ENCODE results near the gene ZNF516. TPM values are rescaled to one million over a fixed set of nuclear protein-coding genes. Genes with fewer than 3 reads are reported as not detected.

The ZNF516 gene
- total RNA-seq, 1 donor from 2014 or later = 14.0 TPM

- DNase-seq (no peak), ATAC-seq (no peak)
- intact Hi-C loops (cut with micrococcal nuclease) = no loop called here
Measured at GRCh38 chr18:76368271-76368670, 126.8 kb downstream of the ZNF516 start.

GRCh38 chr18:76367168-76368125 lies 127.6 kb downstream of the ZNF516 start:
- ATAC-seq = no peak
- intact Hi-C loops (cut with micrococcal nuclease) = no loop called here
- no peak for DNase-seq

- ATAC-seq (no peak), DNase-seq (no peak)
- intact Hi-C loops (cut with micrococcal nuclease) = no loop called here
Measured at GRCh38 chr18:76365561-76365960, 129.5 kb downstream of the ZNF516 start.

GRCh38 chr18:76364282-76365259 lies 130.5 kb downstream of the ZNF516 start:
- DNase-seq (no peak), ATAC-seq (no peak)
- intact Hi-C loops (cut with micrococcal nuclease) = no loop called here

GRCh38 chr18:76363436-76364120 lies 131.5 kb downstream of the ZNF516 start:
- intact Hi-C loops (cut with micrococcal nuclease) = no loop called here
- DNase-seq = no peak
- ATAC-seq = no peak

GRCh38 chr18:76362676-76363075 lies 132.4 kb downstream of the ZNF516 start:
- intact Hi-C loops (cut with micrococcal nuclease) = no loop called here
- no peak for DNase-seq
- ATAC-seq = no peak

- ATAC-seq = no peak
- intact Hi-C loops (cut with micrococcal nuclease) = no loop called here
- DNase-seq = no peak
Measured at GRCh38 chr18:76361219-76361618, 133.8 kb downstream of the ZNF516 start.

GRCh38 chr18:76359909-76360308 lies 135.1 kb downstream of the ZNF516 start:
- DNase-seq (no peak), ATAC-seq (no peak)
- intact Hi-C loops (cut with micrococcal nuclease) = no loop called here

GRCh38 chr18:76358774-76359173 lies 136.3 kb downstream of the ZNF516 start:
- DNase-seq = no peak
- intact Hi-C loops (cut with micrococcal nuclease) = no loop called here

GRCh38 chr18:76357585-76358260 lies 137.3 kb downstream of the ZNF516 start:
- intact Hi-C loops (cut with micrococcal nuclease) = no loop called here
- no peak for DNase-seq
- ATAC-seq = no peak

More at GRCh38 chr18:76358774-76359173, 136.3 kb downstream of the ZNF516 start:
- no peak for ATAC-seq

- intact Hi-C loops (cut with micrococcal nuclease) = no loop called here
- ATAC-seq = no peak
- no peak for DNase-seq
Measured at GRCh38 chr18:76357174-76357573, 137.9 kb downstream of the ZNF516 start.

- DNase-seq (no peak), ATAC-seq (no peak)
- intact Hi-C loops (cut with micrococcal nuclease) = no loop called here
Measured at GRCh38 chr18:76356666-76357065, 138.4 kb downstream of the ZNF516 start.

GRCh38 chr18:76354348-76354747 lies 140.7 kb downstream of the ZNF516 start:
- ATAC-seq = no peak
- DNase-seq = no peak

GRCh38 chr18:76353500-76353899 lies 141.5 kb downstream of the ZNF516 start:
- intact Hi-C loops (cut with micrococcal nuclease) = no loop called here
- ATAC-seq (no peak), DNase-seq (no peak)

More at GRCh38 chr18:76354348-76354747, 140.7 kb downstream of the ZNF516 start:
- intact Hi-C loops (cut with micrococcal nuclease) = no loop called here

- DNase-seq (no peak), ATAC-seq (no peak)
- intact Hi-C loops (cut with micrococcal nuclease) = no loop called here
Measured at GRCh38 chr18:76353046-76353445, 142.0 kb downstream of the ZNF516 start.

GRCh38 chr18:76351961-76352581 lies 143.0 kb downstream of the ZNF516 start:
- DNase-seq (peak; percentile 52), ATAC-seq (peak; percentile 92)
- intact Hi-C loops (cut with micrococcal nuclease) = no loop called here

GRCh38 chr18:76350134-76351025 lies 144.7 kb downstream of the ZNF516 start:
- ATAC-seq = no peak
- DNase-seq = no peak
- intact Hi-C loops (cut with micrococcal nuclease) = no loop called here
